ENCODE results near the gene MMP12. TPM values are rescaled to one million over a fixed set of nuclear protein-coding genes. Genes with fewer than 3 reads are reported as not detected.

MMP12 gene
- total RNA-seq, 4 donors from 2014 or later: not detected

Small RNA genes within 50 kb of the gene (small RNA-seq; reads per million reads assigned to genes)
- gene RNU7-159P: 0 reads per million in 4 donors

Other genes with a start within 250 kb of the MMP12 start
- not detected for gene MMP20, start 249.7 kb downstream of the MMP12 start, total RNA-seq
- not detected for gene MMP27, start 169.2 kb downstream of the MMP12 start, total RNA-seq
- under 1 TPM in 1 of 4 donors, not detected in 3; 0.23 TPM for gene MMP8, start 150.0 kb downstream of the MMP12 start, total RNA-seq
- gene MMP10, start 94.4 kb downstream of the MMP12 start, total RNA-seq: 1 to 10 TPM in 1 of 4 donors, not detected in 3; 1.7 TPM
- not detected for gene MMP1, start 76.8 kb downstream of the MMP12 start, total RNA-seq
- 1 to 10 TPM in 2 of 4 donors, under 1 TPM in 1, not detected in 1; 0.82 to 2.7 (median 1.2) TPM for gene MMP3, start 31.4 kb downstream of the MMP12 start, total RNA-seq
- gene MMP13, start 80.8 kb upstream of the MMP12 start, total RNA-seq: not detected
- 10 to 100 TPM; 32.6 to 45.8 (median 42.1) TPM for gene DCUN1D5, start 217.2 kb upstream of the MMP12 start, total RNA-seq
- 10 to 100 TPM; 11.5 to 26.7 (median 18.1) TPM for gene DYNC2H1, start 234.4 kb upstream of the MMP12 start, total RNA-seq